GM13977 (cell line): Measurements from ENCODE around the gene COLEC12.

Experiments
- DNase-seq: peaks from one replicate; pipeline ENCODE4 v3.0.0; 2012; ENCODE audit warnings: low spot score
- in situ Hi-C: fragments of 300-500 bp; cut with MboI; formaldehyde crosslinking; loops from one replicate; pipeline ENCODE4 v1.12.0; 2022; ENCODE audit warnings: low sequenced_read_pairs, low pct_unique_long_range_greater_than_20kb, mixed read lengths, inconsistent platforms; ENCODE audit not compliant: unreplicated experiment
- TF ChIP-seq, protein P1 (sequence below): IDR thresholded peaks from 2 replicates; pipeline ENCODE4 v1.5.1; 2012; ENCODE audit warnings: mild to moderate bottlenecking, control low read depth; ENCODE audit not compliant: insufficient read depth; ENCODE audit errors: extremely low read depth, missing control alignments

COLEC12 gene

DNA sequence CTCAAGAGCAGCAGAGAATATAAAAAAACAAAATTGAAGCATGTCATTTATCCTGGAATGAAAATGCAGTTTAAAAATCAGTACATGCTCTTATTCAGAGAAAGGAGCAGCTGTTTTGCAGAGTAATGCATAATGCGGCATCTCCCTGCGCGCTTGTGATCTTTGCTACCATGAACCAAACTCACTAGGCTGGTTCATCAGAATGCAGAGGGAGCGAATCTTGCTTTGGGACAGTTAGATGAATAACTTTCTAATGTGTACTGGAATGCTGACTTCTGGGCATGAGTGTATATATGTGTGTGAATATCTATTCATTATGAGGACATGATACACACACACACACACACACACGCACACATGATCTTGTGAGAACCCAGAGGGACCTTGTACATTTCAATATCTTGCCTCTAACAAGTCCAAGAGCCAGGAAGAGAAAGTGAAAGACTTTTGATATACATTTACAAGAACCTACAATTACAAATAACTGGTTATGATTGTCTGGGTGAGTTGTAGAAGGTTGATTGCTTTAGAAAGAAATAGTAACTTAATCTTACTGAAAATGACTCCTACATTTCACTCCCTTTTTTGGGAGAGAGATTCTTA, 178.5 kb downstream of the COLEC12 start:
- no peak for DNase-seq
- TF ChIP-seq, protein P1, sequence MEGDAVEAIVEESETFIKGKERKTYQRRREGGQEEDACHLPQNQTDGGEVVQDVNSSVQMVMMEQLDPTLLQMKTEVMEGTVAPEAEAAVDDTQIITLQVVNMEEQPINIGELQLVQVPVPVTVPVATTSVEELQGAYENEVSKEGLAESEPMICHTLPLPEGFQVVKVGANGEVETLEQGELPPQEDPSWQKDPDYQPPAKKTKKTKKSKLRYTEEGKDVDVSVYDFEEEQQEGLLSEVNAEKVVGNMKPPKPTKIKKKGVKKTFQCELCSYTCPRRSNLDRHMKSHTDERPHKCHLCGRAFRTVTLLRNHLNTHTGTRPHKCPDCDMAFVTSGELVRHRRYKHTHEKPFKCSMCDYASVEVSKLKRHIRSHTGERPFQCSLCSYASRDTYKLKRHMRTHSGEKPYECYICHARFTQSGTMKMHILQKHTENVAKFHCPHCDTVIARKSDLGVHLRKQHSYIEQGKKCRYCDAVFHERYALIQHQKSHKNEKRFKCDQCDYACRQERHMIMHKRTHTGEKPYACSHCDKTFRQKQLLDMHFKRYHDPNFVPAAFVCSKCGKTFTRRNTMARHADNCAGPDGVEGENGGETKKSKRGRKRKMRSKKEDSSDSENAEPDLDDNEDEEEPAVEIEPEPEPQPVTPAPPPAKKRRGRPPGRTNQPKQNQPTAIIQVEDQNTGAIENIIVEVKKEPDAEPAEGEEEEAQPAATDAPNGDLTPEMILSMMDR = no peak
- in situ Hi-C loops = no loop called here

DNA sequence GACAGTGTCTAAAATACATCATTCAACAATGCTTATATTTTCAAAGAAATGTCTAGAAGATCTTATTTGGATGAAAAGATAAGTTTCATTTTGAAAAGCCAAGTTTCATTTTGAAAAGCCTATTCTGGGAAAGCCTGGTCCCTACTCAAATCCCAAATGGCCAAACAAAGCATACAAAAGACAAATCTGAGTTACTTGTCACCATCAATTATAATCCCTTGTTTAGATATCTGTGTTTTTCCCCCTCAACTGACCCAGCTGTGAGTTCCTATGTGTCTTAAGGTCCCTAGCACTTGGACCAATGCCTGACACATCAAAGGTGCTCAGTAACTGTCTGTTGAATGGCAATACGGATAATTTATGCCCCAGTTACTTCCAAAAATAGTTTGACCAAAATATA, 180.3 kb downstream of the COLEC12 start:
- TF ChIP-seq, protein P1 = no peak
- in situ Hi-C loops = no loop called here
- DNase-seq = no peak

DNA sequence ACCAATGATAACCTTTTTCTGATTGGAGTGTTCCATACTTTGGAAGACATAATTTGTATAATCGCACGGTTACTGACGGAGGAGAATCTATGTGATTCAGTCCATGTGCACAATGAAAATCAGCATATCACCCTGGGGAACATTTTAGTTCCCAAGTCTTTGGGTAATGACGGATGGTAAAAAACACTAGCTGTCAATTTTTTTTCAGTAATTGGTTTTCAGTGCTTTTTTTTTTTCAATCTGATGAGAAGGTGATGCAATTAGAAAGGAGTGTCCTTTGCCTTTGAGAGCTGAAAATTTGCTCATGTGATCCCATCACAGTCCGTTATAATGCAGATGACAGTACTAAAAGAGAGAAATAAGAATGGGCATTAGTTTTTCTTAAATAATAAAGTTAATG, 180.8 kb downstream of the COLEC12 start:
- TF ChIP-seq, protein P1 = no peak
- DNase-seq = no peak
- in situ Hi-C loops = no loop called here

DNA sequence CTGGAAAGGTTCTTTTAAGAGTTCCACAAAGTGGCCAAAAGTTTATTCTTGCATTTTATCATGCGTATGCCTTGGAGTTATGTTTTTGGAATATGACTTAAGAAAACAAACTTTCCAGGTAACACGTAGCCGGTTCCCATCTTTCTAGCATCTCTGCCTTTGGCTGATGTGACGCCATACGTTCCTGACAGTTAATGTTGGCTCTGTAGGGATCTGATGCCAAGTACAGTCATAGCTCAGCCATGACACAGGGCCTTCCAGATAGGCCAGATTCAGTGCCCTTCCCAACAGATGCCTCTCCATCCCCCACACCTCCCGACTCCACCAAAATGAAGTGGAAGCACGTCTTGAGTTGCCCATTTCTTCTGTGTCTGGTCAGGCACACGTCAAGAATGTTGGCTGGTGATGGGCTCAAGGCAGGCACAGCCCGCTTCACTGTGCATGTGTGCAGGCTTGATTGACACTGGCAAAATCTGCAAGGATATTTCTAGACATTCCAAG, 181.7 kb downstream of the COLEC12 start:
- no peak for DNase-seq
- TF ChIP-seq, protein P1 = no peak
- in situ Hi-C loops = no loop called here

DNA sequence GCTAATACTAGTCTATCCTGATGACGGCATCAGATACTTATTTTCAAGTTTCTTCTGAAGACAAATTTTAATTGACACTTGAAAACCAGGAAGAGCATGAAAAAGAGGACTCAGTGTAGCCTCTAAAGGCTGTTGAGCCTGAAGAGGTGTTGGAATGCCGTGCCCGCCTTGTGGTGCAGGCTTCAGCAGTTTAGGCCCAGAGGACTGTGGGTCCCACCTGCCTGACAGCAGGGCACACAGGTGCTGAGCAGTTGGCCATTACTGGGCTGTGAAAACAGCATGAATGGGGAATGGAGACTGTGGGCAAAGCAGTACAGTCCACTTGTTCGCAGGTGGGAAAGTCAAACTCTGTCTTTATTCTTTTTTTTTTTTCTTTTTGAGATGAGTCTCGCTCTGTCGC, 182.9 kb downstream of the COLEC12 start:
- DNase-seq = no peak
- TF ChIP-seq, protein P1 = no peak
- in situ Hi-C loops = no loop called here

DNA sequence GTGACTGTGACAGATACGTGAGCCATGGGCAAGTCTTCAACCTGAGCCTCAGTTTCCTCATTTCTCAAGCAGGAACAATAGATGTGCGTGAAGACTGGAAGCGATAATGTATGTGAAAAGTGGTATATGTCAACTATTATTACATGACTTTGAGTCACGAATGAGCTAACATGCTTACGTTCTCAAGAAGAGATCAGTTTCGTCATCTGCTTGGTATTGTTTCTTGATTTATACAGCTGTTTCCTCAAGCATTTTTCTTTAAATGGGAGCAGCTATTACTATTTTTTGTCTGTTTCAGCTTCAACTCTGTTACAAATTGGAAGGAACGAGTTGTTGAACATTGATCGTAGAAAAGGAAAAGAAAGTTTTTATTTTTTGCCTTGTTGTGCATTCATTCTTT, 184.1 kb downstream of the COLEC12 start:
- in situ Hi-C loops = no loop called here
- DNase-seq = no peak
- TF ChIP-seq, protein P1 = no peak
